H4 (cell line): ENCODE data around the gene SYNPO2. TPM values are rescaled to one million over a fixed set of nuclear protein-coding genes. Genes with fewer than 3 reads are reported as not detected.
"Not testable (repeated sequence)": the region's sequence is repeated elsewhere in the genome, so short reads cannot be mapped to it uniquely, and the experiment has no call there.

Experiments used
- DNase-seq: peaks from one replicate; pipeline ENCODE4 v3.0.0-alpha.2; 2015; ENCODE audit warnings: low spot score
- total RNA-seq: library from RNA; depleted of rRNA; stranded (reverse); fragments of >200 nt; shearing (Covaris generic); gene quantifications from 2 replicates; pipeline ENCODE4 v1.2.3, GENCODE V29; 2014

Gene SYNPO2
- total RNA-seq, 1 experiment from 2014 or later = 0.95 TPM

DNA sequence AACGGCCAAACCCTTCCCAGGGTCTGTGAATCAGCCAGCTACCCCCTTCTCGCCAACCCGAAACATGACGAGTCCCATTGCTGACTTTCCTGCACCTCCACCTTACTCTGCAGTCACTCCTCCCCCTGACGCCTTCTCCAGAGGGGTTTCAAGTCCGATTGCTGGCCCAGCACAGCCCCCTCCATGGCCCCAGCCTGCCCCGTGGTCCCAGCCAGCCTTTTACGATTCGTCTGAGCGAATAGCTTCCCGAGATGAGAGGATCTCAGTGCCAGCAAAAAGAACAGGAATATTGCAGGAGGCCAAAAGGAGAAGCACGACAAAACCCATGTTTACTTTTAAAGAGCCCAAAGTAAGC, 141.9 kb downstream of the SYNPO2 start:
- DNase-seq = no peak

DNA sequence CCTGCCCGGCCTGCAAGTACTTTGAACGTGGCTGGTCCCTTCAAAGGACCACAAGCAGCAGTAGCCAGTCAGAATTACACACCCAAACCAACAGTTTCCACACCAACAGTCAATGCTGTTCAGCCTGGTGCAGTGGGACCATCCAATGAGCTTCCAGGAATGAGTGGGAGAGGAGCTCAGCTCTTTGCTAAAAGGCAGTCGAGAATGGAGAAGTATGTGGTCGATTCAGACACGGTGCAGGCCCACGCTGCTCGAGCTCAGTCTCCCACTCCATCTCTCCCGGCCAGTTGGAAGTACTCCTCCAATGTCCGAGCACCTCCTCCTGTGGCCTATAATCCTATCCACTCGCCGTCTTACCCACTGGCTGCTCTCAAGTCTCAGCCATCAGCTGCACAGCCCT, 142.6 kb downstream of the SYNPO2 start:
- no peak for DNase-seq

DNA sequence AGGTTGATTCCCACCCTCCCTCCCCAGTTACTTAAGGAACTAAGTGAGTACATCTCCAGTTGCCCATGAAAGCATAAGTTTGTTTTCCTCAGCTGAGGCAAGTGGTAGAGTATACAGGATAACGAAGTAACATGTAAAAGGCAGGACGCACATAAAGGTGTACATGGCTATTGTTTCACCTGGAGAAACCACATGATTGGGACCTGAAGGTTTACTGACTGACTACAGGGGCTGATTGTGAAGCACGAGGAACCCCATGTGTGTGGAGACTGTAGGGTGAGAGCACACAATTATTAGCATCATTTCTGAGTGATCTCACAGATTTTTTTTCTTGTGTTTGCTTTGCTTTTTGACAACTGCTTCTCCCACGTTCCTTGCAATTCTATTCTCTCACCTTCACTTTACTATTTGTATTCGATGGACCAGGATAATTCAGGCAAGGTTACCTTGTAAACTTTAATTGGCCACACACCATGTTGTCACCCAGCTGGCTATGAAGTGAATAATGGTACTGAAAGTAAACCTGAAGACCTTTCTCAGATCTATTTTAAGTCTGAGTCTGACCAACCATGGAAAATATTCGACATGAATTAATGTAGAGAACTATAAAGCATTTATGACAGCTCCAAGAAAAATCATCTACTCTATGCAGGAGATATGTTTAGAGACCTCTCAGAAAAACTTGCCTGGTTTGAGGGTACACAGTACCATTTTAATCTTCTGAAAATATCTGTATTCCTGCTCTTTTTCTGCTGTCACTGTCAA, 144.4 kb downstream of the SYNPO2 start:
- no peak for DNase-seq

DNA sequence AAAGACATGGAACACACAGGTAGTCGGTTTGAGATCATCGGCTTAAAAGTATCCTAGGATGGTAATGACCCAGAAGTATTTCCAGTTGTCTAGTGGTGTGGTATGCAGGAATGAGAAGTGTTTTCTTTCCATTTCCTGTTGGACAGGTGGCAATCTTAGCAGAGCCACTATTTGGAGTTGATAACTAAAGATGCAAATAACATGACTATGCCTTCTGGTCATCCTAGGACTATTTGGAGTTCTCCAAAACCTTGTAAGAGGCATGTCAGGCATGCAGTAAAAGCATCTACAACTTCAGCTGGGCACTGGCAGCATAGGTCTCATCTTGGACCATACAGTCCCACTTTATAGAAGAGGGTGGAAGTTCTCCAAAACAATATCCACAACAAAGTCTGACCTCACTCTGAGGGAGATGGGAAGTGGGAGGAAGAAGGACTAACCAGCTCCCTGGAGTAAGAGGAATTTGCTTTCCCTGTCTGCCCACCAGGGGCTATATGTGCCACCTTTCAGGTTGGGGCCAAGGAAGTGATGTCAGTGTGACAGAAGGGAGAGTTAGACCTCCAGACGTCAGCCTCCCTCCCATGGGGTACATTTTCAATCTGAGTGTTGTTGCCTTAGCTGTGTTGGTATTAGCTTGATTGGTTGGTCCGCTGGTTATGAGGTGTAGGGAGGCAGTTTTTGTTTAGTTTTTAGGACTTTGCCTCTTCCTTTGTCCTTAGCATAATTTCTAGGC, 145.8 kb downstream of the SYNPO2 start:
- no peak for DNase-seq

DNA sequence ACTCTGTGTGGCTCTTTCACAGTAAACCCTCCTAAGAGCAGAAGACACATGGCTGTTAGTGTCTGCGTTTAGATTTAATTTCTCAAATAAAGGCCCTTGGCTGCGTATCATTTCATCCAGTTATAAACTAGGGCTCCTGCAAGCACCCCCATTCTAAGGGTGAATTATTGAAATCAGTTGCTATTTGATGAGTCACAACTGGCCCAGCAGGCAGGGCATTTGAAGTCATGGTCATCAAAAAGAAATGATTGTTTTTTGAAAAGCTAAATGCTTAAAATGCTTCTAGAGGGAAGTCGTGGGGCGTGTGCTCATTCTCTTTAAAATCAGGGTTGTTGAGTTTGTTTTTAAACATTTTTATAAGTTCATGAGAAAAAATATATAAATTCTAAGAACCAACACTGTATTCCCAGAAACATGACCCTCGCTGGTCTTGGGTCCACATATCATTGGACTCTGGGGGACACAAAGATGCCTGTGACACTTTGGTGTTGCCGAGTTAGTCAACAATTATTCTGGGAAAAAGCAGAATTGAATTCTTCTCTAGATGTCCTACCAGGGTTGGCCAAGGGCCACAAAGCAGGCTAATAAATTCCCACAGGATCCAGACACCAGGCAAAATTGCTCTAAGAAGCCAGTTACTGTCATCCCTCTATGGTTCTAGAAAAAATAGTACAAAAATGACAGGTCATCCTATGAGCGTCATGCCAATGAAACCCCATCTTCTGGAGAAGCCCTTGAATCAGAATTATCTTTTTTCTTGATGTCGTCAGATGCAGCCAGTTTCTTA, 147.5 kb downstream of the SYNPO2 start:
- DNase-seq = no peak

DNA sequence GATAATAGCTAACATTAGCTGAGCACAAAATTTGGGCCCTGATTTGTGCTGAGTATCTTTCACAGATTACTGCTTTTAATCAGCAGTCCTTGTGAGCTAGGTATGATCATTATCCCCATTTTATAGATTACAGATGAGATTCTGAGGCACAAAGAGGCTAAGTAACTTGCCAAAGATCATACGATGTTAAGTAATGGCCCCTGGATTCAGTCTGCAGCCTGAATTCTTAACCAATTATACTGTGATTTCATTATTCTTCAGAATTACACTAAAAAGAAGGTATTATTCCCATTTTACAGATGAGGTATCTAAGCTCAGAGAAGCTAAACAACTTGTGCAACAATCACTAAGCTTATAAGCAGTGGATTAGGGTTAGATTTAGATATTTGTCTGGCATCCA, 149.1 kb downstream of the SYNPO2 start:
- DNase-seq = no peak

DNA sequence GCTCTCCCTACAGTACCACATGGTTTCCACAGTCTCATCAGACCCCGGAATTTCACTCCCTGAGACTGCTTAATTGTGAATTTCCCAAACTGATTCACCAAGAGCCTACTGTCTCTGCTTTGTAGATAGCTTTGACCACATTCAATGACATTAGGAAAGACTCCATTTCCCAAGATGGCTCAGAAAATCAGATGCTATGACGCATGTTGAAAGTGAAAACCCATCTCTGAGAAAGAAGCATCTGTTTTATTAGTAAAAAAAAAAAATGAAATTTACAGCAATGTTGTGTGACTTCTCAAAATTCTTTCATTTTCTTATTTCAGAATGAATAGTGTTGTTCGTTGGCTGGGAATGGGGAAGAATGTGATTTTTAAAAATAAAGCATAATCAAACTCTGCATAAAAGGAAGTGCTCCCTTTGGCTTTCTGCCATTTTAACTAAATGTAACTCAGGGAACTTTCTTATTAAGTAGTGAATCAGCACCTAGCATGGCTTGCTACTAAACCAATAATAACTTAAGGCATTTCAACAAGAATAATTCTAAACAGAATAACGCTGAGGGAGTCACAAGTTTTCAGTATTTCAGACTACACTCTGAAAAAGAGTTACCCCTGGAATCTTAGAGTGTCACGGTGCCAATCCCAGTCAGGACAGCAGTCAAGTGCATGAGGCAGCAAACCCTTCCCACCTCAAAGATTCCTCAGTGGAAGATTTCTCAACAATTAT, 149.6 kb downstream of the SYNPO2 start:
- no peak for DNase-seq

DNA sequence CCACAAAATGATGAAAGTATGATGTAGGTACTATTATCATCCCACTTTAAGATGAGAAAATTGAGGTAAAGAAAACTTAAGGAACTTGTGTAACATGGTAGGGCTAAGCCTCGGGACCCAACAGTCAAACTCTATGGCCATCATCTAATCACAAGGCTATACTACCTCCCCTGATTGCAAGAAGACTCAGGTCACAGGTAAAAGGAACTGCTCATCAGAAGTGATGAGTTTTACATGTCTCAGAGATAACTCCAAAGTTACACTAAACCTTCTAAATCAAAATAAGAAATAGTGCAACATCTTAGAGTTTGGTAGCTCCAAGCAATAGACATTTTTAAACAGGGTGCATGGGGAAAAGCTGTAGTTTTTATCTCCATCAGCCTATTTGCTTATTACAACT, 150.5 kb downstream of the SYNPO2 start:
- DNase-seq = no peak

DNA sequence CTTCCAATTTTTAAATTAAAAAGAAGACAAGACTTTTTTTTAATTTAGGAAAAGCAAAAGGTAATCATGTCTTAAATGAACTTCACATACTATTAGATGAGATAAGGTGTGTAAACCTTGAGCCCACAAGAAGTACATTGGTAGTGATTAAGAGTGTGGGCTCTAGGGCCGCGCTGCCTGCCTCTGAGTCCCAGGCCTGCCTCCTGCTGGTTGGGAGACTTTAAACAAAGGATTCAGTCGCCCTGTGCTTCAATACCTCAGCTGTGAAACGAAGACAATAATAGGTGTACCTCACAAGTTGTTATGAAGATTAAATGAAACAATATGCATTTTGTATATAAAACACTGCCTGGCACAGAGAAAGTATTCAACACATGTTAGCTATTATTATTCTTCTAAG, 151.1 kb downstream of the SYNPO2 start:
- DNase-seq = no peak

DNA sequence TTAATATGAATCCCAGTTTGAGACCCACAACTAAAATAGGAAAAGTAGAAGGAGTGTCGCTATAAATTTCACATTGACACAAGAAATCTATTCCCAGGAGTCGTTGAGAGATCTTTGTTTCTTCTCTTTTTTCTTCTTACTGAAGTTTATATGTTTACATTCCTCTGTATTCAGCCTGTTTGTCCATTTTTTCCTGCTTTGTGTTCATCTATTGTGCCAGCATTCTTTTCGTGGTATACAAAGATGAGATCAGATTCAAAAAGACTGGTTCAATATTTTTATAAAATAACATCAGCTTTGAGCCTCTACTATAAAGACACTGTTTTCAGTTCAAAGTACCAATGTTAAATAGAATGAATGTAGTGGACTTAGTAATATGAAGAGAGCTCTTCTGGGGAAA, 151.6 kb downstream of the SYNPO2 start:
- DNase-seq = no peak

DNA sequence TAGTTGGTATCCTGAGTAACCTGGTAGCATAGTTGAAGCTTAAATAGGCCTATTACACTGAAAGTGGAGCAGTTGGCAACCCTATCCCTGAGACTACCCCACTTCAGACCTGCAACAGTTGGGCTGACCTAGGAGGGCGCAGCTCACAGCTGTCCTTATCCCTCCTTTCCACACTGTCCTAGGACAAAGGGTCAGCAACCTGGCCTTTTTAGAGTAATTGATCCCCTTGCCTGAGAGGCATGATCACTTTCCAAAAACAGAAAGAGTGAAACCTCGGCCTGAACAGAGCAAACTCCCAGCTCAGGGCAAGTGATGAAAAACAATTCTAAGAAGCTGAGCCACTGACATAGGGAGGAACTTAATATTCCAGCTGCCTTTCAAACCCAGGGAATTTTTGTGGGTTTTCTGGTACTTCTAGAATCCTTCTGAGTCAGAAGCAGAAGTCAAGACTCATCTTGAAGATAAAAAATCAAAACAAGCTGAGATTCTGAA, 152.1 kb downstream of the SYNPO2 start:
- no peak for DNase-seq

DNA sequence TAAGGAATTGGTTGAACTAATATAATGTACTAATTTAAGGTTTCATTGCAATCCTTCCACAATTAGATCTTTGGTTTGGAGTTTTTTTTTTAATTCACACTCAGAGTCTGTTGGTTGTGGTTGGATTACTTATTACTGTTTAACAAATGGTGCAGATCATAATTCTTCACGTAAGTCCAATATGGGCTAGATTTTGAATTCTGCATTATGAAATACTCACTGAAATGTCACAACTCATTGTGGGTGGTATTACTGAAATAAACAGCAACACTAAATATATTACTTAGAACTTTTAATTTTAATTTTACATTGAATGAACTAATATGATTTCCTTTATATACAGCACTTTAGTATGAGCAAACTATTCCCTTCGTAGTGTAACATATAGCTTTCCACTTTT, 152.7 kb downstream of the SYNPO2 start:
- DNase-seq = no peak

DNA sequence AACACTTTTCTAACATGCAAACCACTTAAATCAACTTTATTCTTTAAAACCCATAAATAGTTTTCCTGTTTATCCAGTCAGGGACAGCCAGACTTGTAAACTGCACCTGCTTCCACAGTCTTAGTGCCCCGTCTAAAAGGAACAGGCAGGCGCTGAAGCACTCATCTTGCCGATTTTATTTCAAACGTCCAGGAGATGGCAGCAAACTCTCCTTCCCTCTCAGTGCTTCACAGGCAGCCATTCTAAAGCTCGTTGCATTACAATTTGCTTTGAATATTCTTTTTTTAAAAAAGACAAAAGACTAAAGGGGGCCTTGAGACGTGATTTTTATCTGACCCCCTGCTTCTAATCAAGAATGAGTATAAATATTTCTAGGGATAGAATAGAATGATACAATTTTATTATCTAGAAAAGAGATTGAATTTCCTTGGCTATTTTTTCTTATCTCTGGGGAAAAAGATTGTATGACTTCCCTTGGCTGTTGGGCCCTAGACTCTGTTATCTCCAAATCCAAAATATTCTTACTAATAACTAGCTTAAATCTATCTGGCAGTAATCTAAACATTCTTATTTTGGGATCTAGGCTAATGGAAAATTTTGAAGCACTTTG, 153.4 kb downstream of the SYNPO2 start:
- DNase-seq = peak; percentile 63

DNA sequence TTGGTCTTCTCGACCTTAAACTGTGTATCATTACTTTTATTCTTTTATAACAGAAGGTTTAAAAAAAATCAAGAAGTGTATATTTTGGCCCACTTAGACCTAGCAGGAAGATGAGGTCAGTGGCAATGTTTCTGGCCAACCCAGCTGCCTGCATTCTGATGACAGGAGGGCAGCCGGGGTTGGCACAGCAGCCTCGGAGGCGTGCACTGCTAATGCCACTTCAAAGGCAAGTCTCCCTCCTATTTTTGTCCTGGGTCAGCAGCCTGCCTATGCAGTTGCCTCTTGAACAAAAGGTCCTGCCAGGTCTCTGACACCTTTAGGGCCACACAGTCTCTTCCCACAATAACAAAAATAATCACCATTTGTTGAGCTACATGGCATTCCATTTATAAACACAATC, 157.6 kb downstream of the SYNPO2 start:
- no peak for DNase-seq

DNA sequence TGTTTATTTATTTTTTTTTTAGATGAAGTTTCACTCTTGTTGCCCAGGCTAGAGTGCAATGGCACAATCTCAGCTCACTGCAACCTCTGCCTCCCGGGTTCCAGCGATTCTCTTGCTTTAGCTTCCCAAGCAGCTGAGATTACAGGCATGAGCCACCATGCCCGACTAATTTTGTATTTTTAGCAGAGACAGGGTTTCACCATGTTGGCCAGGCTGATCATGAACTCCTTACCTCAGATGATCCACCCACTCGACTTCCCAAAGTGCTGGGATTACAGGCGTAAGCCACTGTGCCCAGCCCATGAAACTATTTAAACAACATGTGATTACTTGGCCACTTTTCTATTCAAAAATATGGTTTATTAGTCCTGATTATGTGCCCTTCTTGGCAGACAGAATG, 158.4 kb downstream of the SYNPO2 start:
- not testable (repeated sequence) for DNase-seq

DNA sequence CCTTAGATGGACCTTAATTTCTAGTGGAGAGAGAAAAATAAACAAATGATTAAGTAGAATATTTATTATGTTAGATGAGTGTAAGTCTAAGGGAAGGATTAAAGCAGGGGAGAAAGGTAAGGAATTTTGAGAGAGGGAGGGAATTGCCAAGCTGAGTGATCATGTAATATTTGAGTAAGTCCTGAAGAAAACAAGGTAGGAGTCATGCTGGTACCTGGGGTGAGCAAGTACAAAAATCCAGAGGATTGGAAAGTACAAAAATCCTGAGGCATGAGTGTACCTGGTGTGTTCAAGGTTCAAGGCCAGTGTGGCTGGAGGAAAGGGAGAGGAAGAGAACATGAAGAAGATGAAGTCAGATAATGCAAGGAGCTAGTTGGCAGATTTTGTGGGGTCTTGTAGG, 159.8 kb downstream of the SYNPO2 start:
- DNase-seq = no peak

DNA sequence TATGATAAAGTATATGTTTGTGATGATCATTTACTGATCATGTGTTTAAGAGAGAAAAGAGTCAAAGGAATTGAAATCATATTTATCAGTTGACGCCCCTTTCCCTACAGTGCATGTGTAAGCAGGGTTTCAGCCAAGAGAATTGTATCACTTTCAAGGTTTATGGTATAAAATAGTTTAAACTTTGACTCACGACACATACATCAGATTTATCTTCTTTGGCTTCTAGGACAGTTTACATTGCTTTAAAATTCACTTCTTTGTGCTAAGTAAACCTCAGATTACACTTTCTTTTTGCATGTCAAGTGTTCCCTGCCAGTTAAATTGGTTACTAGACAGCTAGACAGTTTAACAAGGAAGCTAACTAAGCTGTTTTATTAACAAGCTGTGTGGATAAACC, 160.7 kb downstream of the SYNPO2 start:
- DNase-seq = no peak

DNA sequence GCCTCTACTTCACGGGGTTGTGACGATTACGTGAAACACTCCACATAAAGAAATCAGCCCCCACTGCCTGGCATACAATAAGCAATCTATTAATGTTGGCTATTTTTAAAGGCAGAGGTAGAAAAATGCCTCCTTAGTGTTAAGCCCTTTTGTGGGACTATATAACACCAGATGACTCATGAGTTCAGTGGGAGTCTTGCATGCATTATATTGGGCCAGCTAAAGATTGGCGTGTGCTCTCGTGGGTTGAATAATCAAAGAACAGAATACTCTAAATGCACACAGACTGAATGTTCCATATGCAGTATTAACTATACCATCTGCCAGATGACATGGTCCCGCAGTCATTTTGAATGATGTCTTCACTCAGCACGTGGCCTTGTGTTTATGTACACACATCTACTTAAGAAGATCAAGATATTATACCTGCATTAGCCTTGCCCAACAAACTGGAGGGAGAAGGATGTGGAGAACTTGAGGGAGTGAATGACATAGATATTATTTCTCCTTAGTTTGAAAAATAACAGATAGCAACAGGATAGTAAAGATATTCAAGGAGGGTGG, 162.0 kb downstream of the SYNPO2 start:
- DNase-seq = no peak

DNA sequence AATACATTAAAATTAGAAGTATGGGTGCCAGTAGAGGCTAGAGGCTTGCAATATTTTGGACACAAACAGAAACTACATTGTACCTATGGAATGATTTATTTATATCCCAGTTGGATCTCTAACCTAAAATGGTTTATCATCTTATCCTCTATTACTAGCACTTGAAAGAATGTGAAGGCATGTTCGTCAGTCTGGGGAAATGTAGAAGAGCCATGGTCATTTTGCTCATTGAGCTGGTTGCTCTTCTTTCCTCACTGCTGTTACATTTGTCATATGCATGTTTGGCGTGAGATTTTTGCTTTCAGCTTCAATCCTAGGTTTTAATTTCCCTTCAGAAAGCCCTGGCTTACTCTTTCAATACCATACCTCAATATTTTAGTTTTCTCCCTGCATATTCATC, 164.6 kb downstream of the SYNPO2 start:
- no peak for DNase-seq

DNA sequence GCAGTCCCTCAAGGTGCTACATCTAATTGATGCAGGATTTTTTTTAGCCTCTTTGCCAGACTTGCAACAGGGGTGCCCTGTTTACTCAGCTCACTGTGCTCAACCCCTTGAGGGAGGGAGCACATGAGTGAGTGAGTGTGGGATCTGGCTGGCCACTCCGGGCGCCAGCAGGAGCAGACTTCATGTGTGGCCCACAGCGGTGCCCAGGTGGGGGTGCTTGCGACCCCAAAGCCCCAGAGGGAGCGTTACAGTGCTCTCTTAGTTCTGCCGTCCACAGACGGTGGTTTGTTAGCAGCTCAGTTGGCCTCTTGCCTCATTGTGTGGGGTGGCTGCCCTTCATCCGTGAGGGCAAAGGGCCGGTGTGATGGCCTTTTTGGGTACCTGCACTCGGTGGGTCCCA, 165.3 kb downstream of the SYNPO2 start:
- DNase-seq = no peak

DNA sequence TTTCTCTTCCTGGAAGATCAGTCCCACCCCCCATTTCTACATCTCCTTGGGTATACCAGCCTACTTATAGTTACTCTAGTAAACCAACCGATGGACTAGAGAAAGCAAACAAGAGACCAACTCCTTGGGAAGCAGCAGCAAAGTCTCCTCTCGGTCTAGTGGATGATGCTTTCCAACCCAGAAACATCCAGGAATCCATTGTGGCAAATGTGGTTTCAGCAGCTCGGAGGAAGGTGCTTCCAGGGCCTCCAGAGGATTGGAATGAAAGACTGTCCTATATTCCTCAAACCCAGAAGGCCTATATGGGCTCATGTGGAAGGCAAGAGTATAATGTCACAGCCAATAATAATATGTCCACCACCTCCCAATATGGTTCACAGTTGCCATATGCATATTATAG, 168.8 kb downstream of the SYNPO2 start:
- DNase-seq = no peak
